ENCODE measurements around the gene TNNI3K.

- TF ChIP-seq EZH2 (IDR thresholded peaks at IDR 0.05; ENCODE audit: borderline replicate concordance, control insufficient read depth, low read depth, low read length) = no peak
- no peak for TF ChIP-seq CTCF (IDR thresholded peaks at IDR 0.05 in 2 of 3, conservative IDR thresholded peaks at IDR 0.05 in 1 of 3; ENCODE audit: control insufficient read depth in 2 of 3, extremely low read depth in 1 of 3, insufficient read depth in 1 of 3, low read depth in 3 of 3, low read length in 3 of 3)
- TF ChIP-seq MTA3 (IDR thresholded peaks at IDR 0.05; ENCODE audit: borderline replicate concordance, low read length) = no peak
Observed at GRCh38 chr1:74223453-74223852, 11.7 kb upstream of the TNNI3K start.

Data from GM12878 (cell line).